ENCODE data around the gene AGFG1.

DNA sequence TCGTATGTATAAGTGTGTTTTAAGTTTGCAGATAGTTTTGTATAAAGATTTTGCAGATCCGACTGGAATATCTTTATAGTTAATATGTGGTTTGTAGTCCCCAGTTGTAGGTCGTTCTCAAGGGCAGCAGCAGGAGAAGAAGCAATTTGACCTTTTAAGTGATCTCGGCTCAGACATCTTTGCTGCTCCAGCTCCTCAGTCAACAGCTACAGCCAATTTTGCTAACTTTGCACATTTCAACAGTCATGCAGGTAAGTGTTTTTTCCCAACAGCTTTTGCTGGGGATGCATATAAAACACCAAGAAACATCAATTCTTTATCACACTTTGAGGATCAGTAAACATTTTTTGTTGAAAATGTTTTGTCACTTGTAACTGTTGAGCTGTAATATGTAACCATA is 52.7 kb downstream of the AGFG1 start:
- TF ChIP-seq POLR2A (IDR thresholded peaks at IDR 0.05; ENCODE audit: low read length) (no peak), GATA1 (IDR thresholded peaks at IDR 0.05; ENCODE audit: low read depth, low read length) (no peak)
